T-helper 1 cell (primary cell): ENCODE data around the gene L2HGDH.

Experiments used
- DNase-seq, 5 donors: peaks; one replicate each; pipeline ENCODE4 v3.0.0-alpha.2; 2012 to 2020

Gene L2HGDH

GRCh38 chr14:50228313-50228712, 83.7 kb downstream of the L2HGDH start:
- no peak for DNase-seq

DNA sequence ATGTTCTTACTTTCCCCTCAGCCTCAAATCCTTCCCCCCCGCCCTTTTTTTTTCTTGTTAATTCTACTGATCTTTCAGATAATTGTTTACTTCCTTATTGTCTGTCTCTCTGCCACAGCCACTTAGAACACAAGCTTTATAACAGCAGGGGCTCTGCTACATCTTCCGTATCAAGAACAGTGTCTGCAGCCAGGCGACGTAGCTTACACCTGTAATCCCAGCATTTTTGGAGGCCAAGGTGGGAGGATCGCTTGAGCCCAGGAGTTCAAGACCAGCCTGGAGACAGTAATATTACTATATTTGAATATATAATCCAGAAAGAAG, 86.1 kb downstream of the L2HGDH start:
- DNase-seq = no peak

- DNase-seq = no peak
Observed at GRCh38 chr14:50225067-50225973, 86.7 kb downstream of the L2HGDH start.

DNA sequence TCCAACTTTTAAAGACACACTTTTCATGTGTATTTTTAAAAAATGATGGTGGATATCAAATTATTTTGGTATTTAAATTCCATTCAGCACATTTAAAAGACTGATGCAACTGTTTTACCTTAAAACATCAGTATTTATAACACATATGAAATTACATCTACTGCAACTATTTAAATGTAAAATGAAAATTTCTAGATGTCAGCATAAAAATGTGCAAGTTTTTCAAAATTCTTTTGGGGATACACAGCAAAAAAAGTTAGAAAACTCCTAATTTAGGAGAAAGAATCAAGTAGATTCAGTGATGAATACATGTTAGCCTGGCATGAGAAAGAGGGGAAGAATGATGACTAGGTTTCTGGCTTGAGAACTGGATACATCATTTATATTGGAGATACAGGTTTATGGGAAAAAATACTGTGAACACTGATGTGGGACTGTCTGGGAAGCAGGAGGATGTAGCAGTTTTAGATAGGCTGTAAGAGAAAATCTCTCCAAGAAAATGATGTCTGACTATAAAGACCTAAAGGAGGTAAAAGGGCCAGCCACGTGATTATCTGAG, 89.9 kb downstream of the L2HGDH start:
- no peak for DNase-seq

GRCh38 chr14:50218501-50218900, 93.5 kb downstream of the L2HGDH start:
- no peak for DNase-seq

DNA sequence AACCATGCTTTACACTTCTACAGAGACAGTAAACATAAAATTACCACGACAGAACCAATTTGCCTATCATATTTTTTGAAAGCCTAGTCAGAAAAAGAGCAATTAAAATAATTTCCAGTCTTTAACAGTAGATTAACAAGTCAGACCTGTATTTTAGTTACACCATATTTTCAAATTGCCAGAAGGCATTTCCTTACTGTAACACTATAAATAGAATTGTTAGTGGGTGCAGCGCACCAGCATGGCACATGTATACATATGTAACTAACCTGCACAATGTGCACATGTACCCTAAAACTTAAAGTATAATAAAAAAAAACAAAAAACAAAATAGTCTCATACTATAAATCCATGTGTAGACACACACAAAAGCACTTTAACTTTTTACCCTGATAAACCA, 96.6 kb downstream of the L2HGDH start:
- no peak for DNase-seq

- DNase-seq = no peak
Observed at GRCh38 chr14:50213795-50214194, 98.2 kb downstream of the L2HGDH start.

DNA sequence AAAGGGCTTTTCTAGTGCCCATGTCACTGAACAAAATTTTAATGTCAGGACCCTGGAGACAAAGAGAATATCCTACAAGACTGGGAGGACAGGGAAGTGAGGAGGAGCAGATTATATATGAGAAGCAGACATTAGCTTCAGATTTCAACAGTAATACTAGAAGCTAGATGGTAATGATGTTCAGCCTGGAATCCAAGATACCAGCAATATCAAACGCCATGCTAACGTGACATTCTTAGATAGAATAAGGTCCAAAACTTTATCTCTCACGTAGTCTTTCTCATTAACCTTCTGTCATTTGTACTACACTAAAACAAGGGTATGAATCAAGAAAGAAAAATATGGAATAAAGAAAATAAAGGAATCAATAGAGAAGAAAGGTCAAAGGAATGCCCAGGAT, 99.3 kb downstream of the L2HGDH start:
- DNase-seq = no peak

DNA sequence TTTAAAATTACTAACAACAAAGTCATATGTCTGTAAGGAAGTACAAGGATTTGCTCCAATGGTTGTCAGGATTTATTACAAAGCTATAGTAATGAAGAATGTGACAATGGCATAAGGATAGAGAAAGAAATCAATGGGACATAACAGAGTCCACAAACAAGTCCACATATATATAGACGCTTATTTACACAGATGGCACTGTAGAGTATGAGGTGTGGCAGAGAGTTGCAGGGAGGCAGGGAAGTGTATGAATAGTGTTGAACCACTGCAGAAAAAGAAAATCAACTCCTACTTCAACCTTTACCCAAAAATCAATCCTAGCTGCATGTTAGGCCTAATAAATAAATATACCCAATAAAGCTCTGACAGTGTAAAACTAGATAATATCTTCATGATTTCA, 102.0 kb downstream of the L2HGDH start:
- no peak for DNase-seq

DNA sequence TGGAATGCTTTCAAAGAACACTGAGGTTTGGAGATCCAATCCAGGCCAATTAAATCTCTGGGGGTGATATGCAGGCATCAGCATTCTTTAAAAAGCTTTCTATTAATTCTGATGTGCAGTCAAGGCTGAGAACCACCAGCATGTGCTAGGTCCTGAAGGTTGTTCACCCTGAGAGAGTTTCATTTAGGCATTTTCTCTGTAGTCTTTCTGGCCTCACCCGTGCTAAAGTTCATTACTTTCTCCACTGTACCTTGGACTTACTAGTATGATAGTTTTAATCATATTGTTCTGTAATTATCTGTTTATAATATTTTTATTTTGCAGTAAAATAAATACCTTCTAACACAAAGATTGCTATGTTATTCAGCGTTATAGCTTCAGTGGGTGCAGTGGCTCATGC, 113.5 kb downstream of the L2HGDH start:
- no peak for DNase-seq

- no peak for DNase-seq
Observed at GRCh38 chr14:50191499-50191898, 120.5 kb downstream of the L2HGDH start.
